Stimulated activated CD4-positive, alpha-beta T cell treated with anti-CD3 and anti-CD28 coated beads, Interleukin-15, amount 100 ng/mL, for 24 hours (primary cell): ENCODE results near the gene ECI1.
"Not testable (repeated sequence)": the region's sequence is repeated elsewhere in the genome, so short reads cannot be mapped to it uniquely, and the experiment has no call there.

Experiments used
- DNase-seq: peaks from one replicate; pipeline ENCODE4 v3.0.0-alpha.2; 2020

The ECI1 gene

GRCh38 chr16:2278956-2279800 lies 27.8 kb upstream of the ECI1 start:
- DNase-seq, result no peak

DNA sequence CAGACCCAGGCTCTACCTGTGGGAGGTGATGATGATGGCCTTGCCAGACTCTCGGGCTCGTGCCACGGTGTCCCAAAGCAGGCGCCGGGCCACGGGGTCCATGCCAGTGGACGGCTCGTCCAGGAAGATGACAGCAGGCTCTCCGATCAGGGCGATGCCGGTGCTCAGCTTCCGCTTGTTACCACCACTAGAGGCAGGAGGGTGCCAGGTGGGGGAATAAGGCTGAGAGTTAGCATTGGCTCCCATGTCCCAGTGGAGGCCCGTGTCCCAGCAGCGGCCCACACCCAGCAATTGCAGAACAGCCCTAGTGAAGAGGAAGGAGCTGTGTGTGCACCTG lies 26.9 kb upstream of the ECI1 start:
- no peak for DNase-seq

DNA sequence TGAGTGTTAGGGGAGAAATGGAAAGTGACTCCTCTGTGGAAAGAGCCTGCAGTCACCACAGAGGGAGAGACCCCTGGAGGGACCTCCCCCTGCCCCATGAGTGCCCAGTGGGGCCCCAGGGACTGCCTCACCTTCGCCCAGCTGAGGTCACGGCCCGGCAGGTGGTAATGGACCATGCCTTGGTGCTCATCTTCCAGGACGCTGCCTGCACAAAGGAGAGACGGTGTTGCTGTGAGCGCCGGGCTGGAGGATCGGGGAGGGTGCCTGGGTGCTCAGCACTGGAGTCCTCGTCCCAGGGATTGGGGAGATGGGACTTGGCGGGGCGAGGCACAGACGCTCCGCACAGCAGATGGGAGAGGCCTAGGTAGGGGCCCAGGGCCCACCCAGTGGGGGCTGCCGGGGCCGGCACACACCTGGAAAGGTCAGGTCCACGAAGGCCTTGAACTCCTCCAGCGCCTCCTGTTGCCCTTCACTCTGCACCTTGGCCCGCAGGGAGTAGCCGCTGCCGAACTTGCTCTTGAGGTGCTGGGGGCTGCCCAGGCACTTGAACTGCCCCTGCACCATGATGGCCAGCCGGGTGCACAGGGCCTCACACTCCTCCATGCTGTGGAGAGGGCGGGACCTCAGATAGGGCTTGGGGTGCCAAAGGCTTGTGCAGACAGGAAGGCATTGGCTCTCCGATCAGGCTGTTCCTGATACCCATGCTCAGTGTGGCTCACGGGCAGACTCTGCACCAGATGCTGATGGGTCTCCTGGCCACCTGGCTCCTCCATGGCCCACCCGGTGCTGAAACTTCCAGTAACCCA lies 26.3 kb upstream of the ECI1 start:
- no peak for DNase-seq

DNA sequence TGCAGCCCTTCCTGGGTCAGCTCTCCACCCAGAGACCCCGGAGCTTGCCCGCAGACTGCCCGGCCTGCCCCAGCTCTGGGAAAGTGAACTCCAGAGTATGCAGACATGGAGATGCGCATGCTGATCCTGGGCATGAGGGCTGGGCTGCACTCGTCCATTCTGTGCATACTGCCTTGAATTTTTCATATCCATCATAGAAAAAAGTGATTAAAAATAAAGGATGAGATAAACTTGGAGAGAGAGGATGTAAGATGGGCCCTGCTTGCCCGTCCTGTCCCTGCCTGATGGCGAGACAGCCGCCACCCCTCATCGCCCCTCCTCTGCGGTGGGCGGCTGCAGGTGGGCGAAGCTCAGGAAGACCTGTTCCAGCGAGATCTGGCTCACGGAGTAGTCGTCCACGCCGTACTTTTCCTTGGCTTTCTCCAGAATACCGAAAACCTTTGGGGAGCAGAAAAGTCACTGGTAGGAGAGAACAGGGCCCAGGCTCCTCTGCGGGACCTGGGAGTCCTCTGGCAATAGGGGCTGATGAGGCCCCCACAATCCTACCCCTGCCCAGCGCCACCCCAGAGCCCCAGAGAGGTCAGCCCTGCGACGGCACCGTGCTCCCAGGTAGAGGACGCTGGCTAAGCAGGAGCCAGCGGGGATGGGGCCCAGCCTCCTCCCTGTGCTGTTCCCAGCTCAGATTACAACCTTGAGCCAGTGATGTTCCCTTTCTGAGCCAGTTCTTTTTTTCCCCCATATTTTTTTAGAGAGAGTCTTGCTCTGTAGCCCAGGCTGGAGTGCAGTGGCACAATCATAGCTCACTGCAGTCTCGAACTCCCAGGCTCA lies 25.2 kb upstream of the ECI1 start:
- no peak for DNase-seq

- no peak for DNase-seq
These were observed 24.3 kb upstream of the ECI1 start for GRCh38 chr16:2275476-2276367.

DNA sequence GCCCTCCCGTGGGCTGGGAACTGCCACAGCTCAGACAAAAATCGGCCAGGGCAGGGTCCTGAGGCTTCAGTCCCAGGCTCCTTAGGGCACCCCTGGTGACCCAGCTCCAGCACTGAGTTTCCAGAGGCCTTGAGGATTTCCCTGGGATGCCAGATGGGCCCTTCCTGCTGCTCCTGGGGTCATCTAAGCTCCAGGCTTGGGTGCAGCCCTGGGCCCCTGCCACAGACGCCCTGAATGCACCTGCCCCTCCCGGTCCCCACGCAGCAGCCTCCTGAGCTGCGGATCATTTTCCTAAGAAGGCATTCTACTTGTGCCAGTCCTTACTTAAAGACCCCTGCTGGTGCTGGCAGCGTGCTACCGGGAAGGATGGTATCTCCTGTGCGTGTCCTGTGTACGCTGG lies 22.5 kb upstream of the ECI1 start:
- no peak for DNase-seq

DNA sequence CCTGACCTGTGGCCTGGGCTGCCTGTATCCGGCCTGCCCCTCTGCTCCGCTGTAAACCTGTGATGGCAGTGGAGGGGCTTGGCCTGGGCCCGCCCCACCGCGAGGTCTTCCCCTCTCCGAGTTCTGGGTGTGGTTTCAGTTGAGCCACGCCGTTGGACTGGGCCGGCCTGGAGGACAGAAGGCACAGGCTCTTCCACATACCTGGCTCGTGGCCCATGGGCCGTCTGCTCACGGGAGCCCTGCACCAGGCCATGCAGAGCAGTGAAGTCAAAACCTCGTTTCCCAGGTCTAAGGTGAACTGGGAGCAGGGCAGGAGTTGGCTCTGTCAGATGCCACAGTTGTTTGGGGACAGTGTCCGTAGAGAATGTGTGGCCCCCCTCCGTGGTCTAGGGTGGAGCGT lies 22.1 kb upstream of the ECI1 start:
- no peak for DNase-seq

- DNase-seq, result no peak
These were observed 20.6 kb upstream of the ECI1 start for GRCh38 chr16:2271848-2272461.

GRCh38 chr16:2270588-2271470 lies 19.4 kb upstream of the ECI1 start:
- DNase-seq, result no peak

DNA sequence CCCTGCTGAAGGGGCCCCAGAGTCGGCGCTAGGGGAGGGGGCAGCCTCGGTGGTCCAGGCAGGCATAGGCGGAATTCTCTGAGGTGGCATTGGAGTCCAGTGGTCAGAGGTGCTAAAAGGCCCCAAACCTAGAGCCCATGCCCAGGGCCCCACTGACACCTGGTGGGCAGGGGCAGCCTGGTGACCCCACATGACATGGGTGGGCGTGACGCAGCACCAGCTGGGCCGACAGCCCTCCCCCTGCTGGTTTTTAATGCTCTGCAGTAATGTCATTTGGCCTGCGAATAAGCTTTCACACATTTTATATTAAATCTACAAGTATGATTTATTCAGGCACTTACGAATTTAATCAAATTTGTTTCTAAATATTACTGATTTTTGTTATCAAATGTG lies 18.7 kb upstream of the ECI1 start:
- no peak for DNase-seq

GRCh38 chr16:2267913-2268666 lies 16.7 kb upstream of the ECI1 start, which contains the start of gene RNPS1:
RNPS1 (minus strand) TSS chr16:2268126; CDS start chr16:2264643, 3,483 bp downstream.
- peak; percentile 97 for DNase-seq

DNA sequence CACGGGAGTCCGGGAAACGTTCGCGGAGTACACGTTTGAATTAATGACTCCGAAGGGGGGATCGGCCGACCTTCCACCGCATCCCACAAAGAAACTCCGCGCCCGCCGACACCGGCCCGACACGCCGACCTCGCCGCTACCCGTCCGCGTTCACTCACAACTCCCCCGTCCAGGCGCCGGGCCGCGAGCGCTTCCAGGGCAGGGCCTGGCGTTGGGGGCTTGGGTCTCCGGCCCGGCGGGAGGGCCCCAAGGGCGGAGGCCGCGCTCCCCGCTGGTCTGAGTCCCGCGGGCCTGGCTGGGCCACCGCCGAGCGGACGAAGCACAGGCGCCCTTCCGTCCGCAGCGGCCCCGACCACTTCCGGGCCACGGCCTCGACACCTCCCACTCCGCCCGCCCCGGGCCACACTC lies 16.1 kb upstream of the ECI1 start:
- DNase-seq, result not testable (repeated sequence)

- DNase-seq, result peak; percentile 31
These were observed 15.5 kb upstream of the ECI1 start for GRCh38 chr16:2266887-2267286.

DNA sequence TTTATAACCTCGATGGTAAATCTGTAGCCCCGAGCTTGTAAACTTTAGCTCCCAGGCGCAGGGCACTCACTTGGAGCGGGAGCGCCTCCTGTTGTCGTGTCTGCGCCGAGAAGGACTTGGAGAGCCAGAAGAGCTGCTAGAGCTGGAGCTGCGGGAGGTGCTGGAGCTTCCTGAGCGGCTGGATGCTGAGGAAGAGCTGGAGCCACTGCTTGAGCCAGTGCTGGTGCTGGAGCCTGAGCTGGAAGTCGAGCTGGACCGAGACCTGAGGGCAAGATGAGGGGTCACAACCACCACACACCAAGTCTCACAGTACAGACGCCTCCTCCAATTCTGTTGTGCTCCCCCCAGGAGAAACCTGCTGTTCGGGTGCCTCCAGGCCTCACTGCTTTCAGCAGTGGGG lies 11.6 kb upstream of the ECI1 start:
- not testable (repeated sequence) for DNase-seq

DNA sequence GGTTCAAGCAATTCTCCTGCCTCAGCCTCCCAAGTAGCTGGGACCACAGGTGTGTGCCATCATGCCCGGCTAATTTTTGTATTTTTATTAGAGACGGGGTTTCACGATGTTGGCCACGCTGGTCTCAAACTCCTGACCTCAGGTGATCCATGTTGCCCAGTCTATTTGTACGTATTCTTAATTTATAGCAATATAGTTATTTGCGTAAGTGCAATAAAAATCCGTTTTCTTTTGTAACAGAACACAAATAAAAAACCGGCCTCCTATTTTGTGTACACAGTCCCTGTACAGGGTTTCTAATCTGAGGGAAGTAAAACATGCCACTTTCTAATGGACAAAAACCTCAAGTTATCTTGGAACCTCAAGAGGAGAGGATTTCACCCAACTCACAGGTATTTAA lies 8.9 kb upstream of the ECI1 start:
- no peak for DNase-seq

- not testable (repeated sequence) for DNase-seq
These were observed 7.1 kb upstream of the ECI1 start for GRCh38 chr16:2258530-2258929.

DNA sequence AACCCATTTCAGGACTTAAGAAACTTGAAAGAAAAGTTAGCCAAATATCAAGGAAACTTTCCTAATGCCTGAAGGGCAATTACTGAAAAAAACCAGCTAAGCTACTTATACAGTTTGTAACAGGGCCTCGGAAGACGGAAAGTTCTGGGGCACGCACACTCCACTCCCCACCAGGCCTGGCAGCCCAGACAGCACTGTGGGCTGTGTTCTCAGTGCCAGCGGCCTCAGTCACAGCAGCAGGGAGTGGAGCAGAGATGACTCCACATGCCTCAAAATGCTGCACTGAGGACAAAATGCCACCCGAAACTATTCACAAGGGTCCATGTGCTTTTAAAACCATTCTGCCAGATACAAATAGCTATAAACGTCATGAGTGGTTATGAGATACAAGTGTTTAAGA lies 6.3 kb upstream of the ECI1 start:
- DNase-seq, result no peak

DNA sequence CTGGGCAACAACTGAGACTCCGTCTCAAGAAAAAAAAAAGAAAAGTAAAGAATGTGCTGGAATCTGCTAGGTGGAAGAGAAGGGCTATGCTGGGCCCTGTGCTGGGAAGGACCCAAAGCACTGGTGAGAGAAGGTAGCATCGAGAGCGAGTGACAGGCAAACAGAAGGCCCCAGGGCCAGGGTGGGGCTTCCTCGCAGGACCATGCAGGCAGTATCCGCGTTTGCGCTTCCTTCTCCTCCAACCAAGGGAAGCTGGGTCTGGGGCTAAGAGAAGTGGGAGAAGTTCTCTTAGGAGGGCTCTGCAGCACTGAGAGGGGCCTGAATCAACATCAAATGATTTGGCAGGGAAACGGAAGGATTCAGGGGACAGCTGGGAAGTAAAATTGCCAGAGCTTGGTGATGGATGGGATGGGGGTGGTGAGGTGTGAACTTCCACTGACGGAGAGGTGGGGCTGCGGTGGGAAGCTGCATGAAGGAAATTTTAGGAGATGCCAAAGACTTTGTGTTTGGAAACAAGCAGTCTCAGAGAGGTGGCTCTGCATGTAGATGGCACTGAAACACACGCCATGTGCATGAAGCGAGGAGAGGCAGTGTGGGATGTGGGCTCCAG lies 5.2 kb upstream of the ECI1 start:
- DNase-seq, result no peak

- no peak for DNase-seq
These were observed 1.9 kb upstream of the ECI1 start for GRCh38 chr16:2253293-2253692.

DNA sequence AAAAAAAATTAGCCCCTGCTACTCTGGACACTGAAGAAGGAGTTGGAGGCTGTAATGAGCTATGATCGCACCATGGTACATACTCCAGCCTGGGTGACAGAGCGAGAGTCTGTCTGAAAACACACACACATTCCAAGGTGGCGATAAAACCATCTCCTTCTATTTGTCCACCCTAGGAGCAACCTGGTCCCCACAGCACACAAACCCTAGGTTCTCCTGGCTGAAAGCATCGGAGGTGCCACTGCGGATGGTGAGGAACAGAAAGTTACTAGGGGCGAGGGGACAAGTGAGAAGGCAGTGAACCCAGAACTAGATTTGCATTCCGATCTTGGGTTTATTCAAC lies 1.4 kb upstream of the ECI1 start:
- DNase-seq, result no peak
